GM23338 (cell line): ENCODE results near the gene RTP4. TPM values are rescaled to one million over a fixed set of nuclear protein-coding genes. Genes with fewer than 3 reads are reported as not detected.

Experiments used
- ATAC-seq: fragments of 200-7000 bp; cut with Tn5 transposase; 3 replicates; pipeline ENCODE4 v1.9.1; 2020
- DNase-seq: peaks from one replicate; pipeline ENCODE4 v3.0.0-alpha.2; 2015; ENCODE audit warnings: low spot score
- H2AFZ ChIP-seq: fragments of 200-600 bp; sonication (generic); 2 replicates; pipeline ENCODE4 v1.8.0; 2016; ENCODE audit warnings: antibody characterized with exemption, mild to moderate bottlenecking, moderate library complexity
- H3F3A ChIP-seq: fragments of 200-600 bp; sonication (generic); replicated peaks from 2 replicates; pipeline ENCODE4 v1.8.0; 2017; ENCODE audit warnings: antibody characterized with exemption, mixed run types, low read depth
- H3K27ac ChIP-seq: fragments of 200-600 bp; sonication (generic); 2 replicates; pipeline ENCODE4 v1.6.1; 2016; ENCODE audit warnings: low read depth
- H3K27me3 ChIP-seq: fragments of 200-600 bp; sonication (generic); 2 replicates; pipeline ENCODE4 v1.8.0; 2016; ENCODE audit warnings: mild to moderate bottlenecking, mixed run types, moderate library complexity; ENCODE audit not compliant: insufficient read depth
- H3K36me3 ChIP-seq: fragments of 200-600 bp; sonication (generic); 2 replicates; pipeline ENCODE4 v1.8.0; 2016; ENCODE audit warnings: mild to moderate bottlenecking; ENCODE audit not compliant: insufficient read depth
- H3K4me1 ChIP-seq: fragments of 200-600 bp; sonication (generic); 2 replicates; pipeline ENCODE4 v1.8.0; 2016; ENCODE audit warnings: mild to moderate bottlenecking, moderate library complexity; ENCODE audit not compliant: insufficient read depth
- H3K4me2 ChIP-seq: fragments of 200-600 bp; sonication (generic); 2 replicates; pipeline ENCODE4 v1.7.1; 2017; ENCODE audit warnings: mixed run types
- H3K4me3 ChIP-seq: fragments of 200-600 bp; sonication (generic); 2 replicates; pipeline ENCODE4 v1.6.1; 2016; ENCODE audit warnings: mixed run types
- H3K79me2 ChIP-seq: fragments of 200-600 bp; sonication (generic); replicated peaks from 2 replicates; pipeline ENCODE4 v1.8.0; 2017; ENCODE audit warnings: mild to moderate bottlenecking; ENCODE audit not compliant: insufficient read depth
- H3K9me2 ChIP-seq: fragments of 200-600 bp; sonication (generic); 2 replicates; pipeline ENCODE4 v1.8.0; 2017; ENCODE audit not compliant: insufficient read depth
- H4K20me1 ChIP-seq: fragments of 200-600 bp; sonication (generic); replicated peaks from 2 replicates; pipeline ENCODE4 v1.8.0; 2017; ENCODE audit warnings: mild to moderate bottlenecking; ENCODE audit not compliant: insufficient read depth
- H3K27ac Mint-ChIP-seq: 2 replicates; pipeline ENCODE4 v1.8.0; 2020; ENCODE audit warnings: inconsistent platforms, mild to moderate bottlenecking, moderate library complexity, mixed read lengths
- H3K27me3 Mint-ChIP-seq: 3 replicates; pipeline ENCODE4 v1.8.0; 2022; ENCODE audit warnings: low read depth, mild to moderate bottlenecking, moderate library complexity, mixed read lengths, inconsistent platforms; ENCODE audit not compliant: insufficient read depth, poor library complexity
- H3K36me3 Mint-ChIP-seq: 3 replicates; pipeline ENCODE4 v1.8.0; 2021; ENCODE audit warnings: low read depth, mild to moderate bottlenecking, inconsistent platforms, moderate library complexity, mixed read lengths
- H3K4me1 Mint-ChIP-seq: 3 replicates; pipeline ENCODE4 v1.8.0; 2020; ENCODE audit warnings: mild to moderate bottlenecking, inconsistent platforms, mixed read lengths
- H3K4me3 Mint-ChIP-seq: 3 replicates; pipeline ENCODE4 v1.8.0; 2021; ENCODE audit warnings: moderate library complexity, mild to moderate bottlenecking, inconsistent platforms, mixed read lengths
- H3K9me3 Mint-ChIP-seq: 3 replicates; pipeline ENCODE4 v1.8.0; 2020; ENCODE audit warnings: moderate library complexity, mild to moderate bottlenecking, inconsistent platforms, mixed read lengths
- EZH2 ChIP-seq: fragments of 200-600 bp; sonication (generic); IDR thresholded peaks from one replicate; pipeline ENCODE4 v1.8.0; 2017; ENCODE audit warnings: antibody characterized with exemption, mild to moderate bottlenecking, low read depth; ENCODE audit not compliant: unreplicated experiment
- JUNB ChIP-seq: IDR thresholded peaks from one replicate; pipeline ENCODE4 v1.6.1; 2016; ENCODE audit warnings: antibody characterized with exemption; ENCODE audit not compliant: unreplicated experiment
- NANOG ChIP-seq: IDR thresholded peaks from 2 replicates; pipeline ENCODE4 v1.6.1; 2016; ENCODE audit warnings: antibody characterized with exemption, borderline replicate concordance
- ZNF331 ChIP-seq: fragments of 250-450 bp; sonication (Bioruptor Pico); IDR thresholded peaks from 2 replicates; pipeline ENCODE4 v1.5.0; 2020; ENCODE audit warnings: low read depth, mild to moderate bottlenecking, moderate library complexity
- polyA plus RNA-seq: library from polyadenylated mRNA; unstranded; fragments of >200 nt; fragmentation: Nextera tagmentation; extraction: Ambion mirVana; gene quantifications from 2 replicates; pipeline ENCODE4 v1.2.1, GENCODE V29; 2016
- total RNA-seq: library from RNA; depleted of rRNA; stranded (reverse); fragments of >200 nt; shearing (Covaris generic); gene quantifications from 2 replicates; pipeline ENCODE4 v1.2.3, GENCODE V29; 2014
- TF ChIP-seq, protein P1 (sequence below), 2 experiments: fragments of 200-600 bp in 1 of 2; sonication (generic) in 1 of 2; conservative IDR thresholded peaks; 2 replicates each; pipeline versions ENCODE4 v1.5.1 to v1.6.1; 2016 to 2017; ENCODE audit warnings: antibody characterized with exemption in 2 of 2, low read depth in 2 of 2, mild to moderate bottlenecking in 2 of 2, moderate library complexity in 1 of 2

Gene RTP4
- total and polyA plus RNA-seq, 2 experiments from 2014 or later: not detected

DNA sequence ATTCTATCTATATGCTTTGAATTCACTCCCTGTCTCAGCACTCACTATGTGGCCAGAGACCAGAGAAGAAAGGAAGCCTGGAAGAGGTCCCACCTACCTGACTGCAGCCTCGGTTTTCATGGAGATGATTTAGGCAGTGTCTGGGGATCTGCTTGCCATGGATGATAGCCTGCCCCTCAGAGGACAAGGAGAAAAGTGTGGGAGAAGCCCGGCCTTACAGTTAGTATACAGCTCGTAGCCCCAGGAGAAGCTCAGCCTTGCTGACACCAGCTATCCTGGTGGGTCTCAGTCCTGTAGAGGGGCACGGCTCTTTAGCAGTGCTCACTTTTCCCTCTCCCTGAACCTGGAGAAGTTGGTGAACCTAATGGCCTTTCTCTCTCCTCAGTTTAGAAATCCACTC lies 25.9 kb upstream of the RTP4 start:
- Histone ChIP-seq H3K27me3 (no peaks in the 10 kb centered on the region), H3F3A (no peaks in the 10 kb centered on the region), H3K4me1 (peaks cover 3% of the 10 kb centered on the region; the same call in 1 of the 2 replicates), H3K79me2 (no peaks in the 10 kb centered on the region), H4K20me1 (no peaks in the 10 kb centered on the region), H3K27ac (no peak overlapping the region), H3K4me3 (no peak overlapping the region), H3K36me3 (no peaks in the 10 kb centered on the region), H3K9me2 (peaks cover 11% of the 10 kb centered on the region; the same call in 1 of the 2 replicates), H2AFZ (no peak overlapping the region), H3K4me2 (no peak overlapping the region)
- Mint-ChIP-seq H3K27ac (no peak overlapping the region), H3K36me3 (no peaks in the 10 kb centered on the region), H3K4me1 (peaks cover 8% of the 10 kb centered on the region), H3K27me3 (peaks cover 2% of the 10 kb centered on the region), H3K9me3 (no peaks in the 10 kb centered on the region), H3K4me3 (no peak overlapping the region)
- DNase-seq (no peak), ATAC-seq (peak; percentile 54)
- TF ChIP-seq EZH2 (no peak), ZNF331 (no peak), JUNB (no peak), NANOG (no peak)
- TF ChIP-seq, protein P1, sequence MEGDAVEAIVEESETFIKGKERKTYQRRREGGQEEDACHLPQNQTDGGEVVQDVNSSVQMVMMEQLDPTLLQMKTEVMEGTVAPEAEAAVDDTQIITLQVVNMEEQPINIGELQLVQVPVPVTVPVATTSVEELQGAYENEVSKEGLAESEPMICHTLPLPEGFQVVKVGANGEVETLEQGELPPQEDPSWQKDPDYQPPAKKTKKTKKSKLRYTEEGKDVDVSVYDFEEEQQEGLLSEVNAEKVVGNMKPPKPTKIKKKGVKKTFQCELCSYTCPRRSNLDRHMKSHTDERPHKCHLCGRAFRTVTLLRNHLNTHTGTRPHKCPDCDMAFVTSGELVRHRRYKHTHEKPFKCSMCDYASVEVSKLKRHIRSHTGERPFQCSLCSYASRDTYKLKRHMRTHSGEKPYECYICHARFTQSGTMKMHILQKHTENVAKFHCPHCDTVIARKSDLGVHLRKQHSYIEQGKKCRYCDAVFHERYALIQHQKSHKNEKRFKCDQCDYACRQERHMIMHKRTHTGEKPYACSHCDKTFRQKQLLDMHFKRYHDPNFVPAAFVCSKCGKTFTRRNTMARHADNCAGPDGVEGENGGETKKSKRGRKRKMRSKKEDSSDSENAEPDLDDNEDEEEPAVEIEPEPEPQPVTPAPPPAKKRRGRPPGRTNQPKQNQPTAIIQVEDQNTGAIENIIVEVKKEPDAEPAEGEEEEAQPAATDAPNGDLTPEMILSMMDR (conservative IDR thresholded peaks at IDR 0.05; ENCODE audit: low read depth in 2 of 2): peak in 1 of 2 experiments; percentile 27; a peak in 1 of 4 replicates

DNA sequence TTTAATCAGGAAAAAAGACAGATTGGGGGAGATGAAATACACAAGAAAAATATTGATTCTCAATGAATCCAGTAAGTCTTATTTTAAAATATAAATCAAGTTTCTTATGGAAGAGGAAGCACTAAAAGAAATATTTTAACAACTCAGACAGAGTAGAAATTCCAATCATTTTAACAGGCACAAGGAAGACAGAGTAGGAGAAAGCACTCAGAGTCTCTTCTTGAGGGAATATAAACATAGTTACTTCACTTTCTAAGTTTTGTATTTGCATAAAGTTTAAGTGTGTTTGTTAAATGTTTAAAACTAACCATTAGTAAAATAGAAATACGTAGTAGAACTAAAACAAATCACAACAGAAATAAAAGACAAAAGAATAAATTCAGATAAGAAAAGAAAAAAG lies 24.5 kb upstream of the RTP4 start:
- no peak overlapping the region for H2AFZ ChIP-seq
- H3K4me1 ChIP-seq: peaks cover 3% of the 10 kb centered on the region; the same call in 1 of the 2 replicates
- Mint-ChIP-seq H3K4me1 (peaks cover 8% of the 10 kb centered on the region; the same call in 2 of the 3 replicates), H3K36me3 (no peaks in the 10 kb centered on the region), H3K27me3 (peaks cover 2% of the 10 kb centered on the region), H3K27ac (no peak overlapping the region; the same call in 1 of the 2 replicates), H3K9me3 (no peaks in the 10 kb centered on the region), H3K4me3 (no peak overlapping the region)
- ATAC-seq: no peak
- TF ChIP-seq, protein P1 (conservative IDR thresholded peaks at IDR 0.05; ENCODE audit: low read depth in 2 of 2): no peak
- no peak for TF ChIP-seq ZNF331
- no peaks in the 10 kb centered on the region for H3K36me3 ChIP-seq
- peaks cover 11% of the 10 kb centered on the region; the same call in 1 of the 2 replicates for H3K9me2 ChIP-seq
- H3K27me3 ChIP-seq: no peaks in the 10 kb centered on the region
- DNase-seq: no peak
- no peaks in the 10 kb centered on the region for H3K79me2 ChIP-seq
- no peaks in the 10 kb centered on the region for H3F3A ChIP-seq
- no peaks in the 10 kb centered on the region for H4K20me1 ChIP-seq
- no peak overlapping the region for H3K27ac ChIP-seq
- H3K4me2 ChIP-seq: no peak overlapping the region
- no peak overlapping the region for H3K4me3 ChIP-seq
